ENCODE results near the gene TAF1.
A peak's percentile ranks its signal among the peaks of the same experiment; 100 is the strongest.
"Not testable (repeated sequence)": the region's sequence is repeated elsewhere in the genome, so short reads cannot be mapped to it uniquely, and the experiment has no call there.

TAF1 gene

GRCh38 chrX:71487814-71488213 is 121.7 kb downstream of the TAF1 start:
- DNase-seq (ENCODE audit: low read depth), result no peak
- TF ChIP-seq POLR2A (IDR thresholded peaks at IDR 0.05; ENCODE audit: extremely low read depth, insufficient read length) (no peak), MAX (IDR thresholded peaks at IDR 0.05; ENCODE audit: low read depth, low read length) (no peak), MYC (IDR thresholded peaks at IDR 0.05; ENCODE audit: low read depth, low read length) (no peak), CTCF (IDR thresholded peaks at IDR 0.05; ENCODE audit: low read depth, low read length) (no peak)
- no peak overlapping the region for H3K4me3 ChIP-seq (ENCODE audit: low read depth, low read length)

- TF ChIP-seq CTCF (IDR thresholded peaks at IDR 0.05; ENCODE audit: low read depth, low read length) (no peak), MYC (IDR thresholded peaks at IDR 0.05; ENCODE audit: low read depth, low read length) (no peak), MAX (IDR thresholded peaks at IDR 0.05; ENCODE audit: low read depth, low read length) (no peak), POLR2A (IDR thresholded peaks at IDR 0.05; ENCODE audit: extremely low read depth, insufficient read length) (no peak)
- DNase-seq (ENCODE audit: low read depth), result no peak
- no peak overlapping the region for H3K4me3 ChIP-seq (ENCODE audit: low read depth, low read length)
These were observed 123.4 kb downstream of the TAF1 start for GRCh38 chrX:71489540-71489939.

GRCh38 chrX:71492231-71493065 is 126.3 kb downstream of the TAF1 start:
- TF ChIP-seq MAX (IDR thresholded peaks at IDR 0.05; ENCODE audit: low read depth, low read length), result no peak
- no peak for TF ChIP-seq MYC (IDR thresholded peaks at IDR 0.05; ENCODE audit: low read depth, low read length)
- no peak for TF ChIP-seq CTCF (IDR thresholded peaks at IDR 0.05; ENCODE audit: low read depth, low read length)
- TF ChIP-seq POLR2A (IDR thresholded peaks at IDR 0.05; ENCODE audit: extremely low read depth, insufficient read length), result no peak
- peak overlapping the region; percentile 36 for H3K4me3 ChIP-seq (ENCODE audit: low read depth, low read length)
- peak; percentile 46 for DNase-seq (ENCODE audit: low read depth)

GRCh38 chrX:71493111-71493613 is 127.0 kb downstream of the TAF1 start:
- peak; percentile 13 for DNase-seq (ENCODE audit: low read depth)
- no peak overlapping the region for H3K4me3 ChIP-seq (ENCODE audit: low read depth, low read length)
- TF ChIP-seq MAX (IDR thresholded peaks at IDR 0.05; ENCODE audit: low read depth, low read length) (no peak), POLR2A (IDR thresholded peaks at IDR 0.05; ENCODE audit: extremely low read depth, insufficient read length) (no peak), CTCF (IDR thresholded peaks at IDR 0.05; ENCODE audit: low read depth, low read length) (no peak)

- H3K4me3 ChIP-seq (ENCODE audit: low read depth, low read length); DNase-seq (ENCODE audit: low read depth): not testable (repeated sequence)
These were observed 129.8 kb downstream of the TAF1 start for GRCh38 chrX:71495979-71496378.

GRCh38 chrX:71496476-71496875 is 130.3 kb downstream of the TAF1 start:
- H3K4me3 ChIP-seq (ENCODE audit: low read depth, low read length), result no peak overlapping the region
- DNase-seq (ENCODE audit: low read depth), result no peak
- TF ChIP-seq MYC (IDR thresholded peaks at IDR 0.05; ENCODE audit: low read depth, low read length), result no peak
- no peak for TF ChIP-seq POLR2A (IDR thresholded peaks at IDR 0.05; ENCODE audit: extremely low read depth, insufficient read length)
- no peak for TF ChIP-seq MAX (IDR thresholded peaks at IDR 0.05; ENCODE audit: low read depth, low read length)
- no peak for TF ChIP-seq CTCF (IDR thresholded peaks at IDR 0.05; ENCODE audit: low read depth, low read length)

- H3K4me3 ChIP-seq (ENCODE audit: low read depth, low read length); DNase-seq (ENCODE audit: low read depth): not testable (repeated sequence)
These were observed 135.9 kb downstream of the TAF1 start for GRCh38 chrX:71502080-71502479.
